B cell (primary cell): ENCODE measurements around the gene MAP4K2. TPM values are rescaled to one million over a fixed set of nuclear protein-coding genes. Genes with fewer than 3 reads are reported as not detected.

ENCODE experiments used
- ATAC-seq: fragments of 200-7000 bp; cut with Tn5 transposase; one replicate; pipeline ENCODE4 v1.10.0; 2021; ENCODE audit warnings: low read depth, mild to moderate bottlenecking, moderate number of reproducible peaks, moderate library complexity
- CTCF ChIA-PET: fragments of 350-600 bp; sonication (Branson Sonifier 250); formaldehyde crosslinking; loops from one replicate; lab custom pipeline; 2021; ENCODE audit warnings: antibody characterized with exemption, inconsistent platforms; lab: Charles Lee
- POLR2A ChIA-PET: fragments of 350-600 bp; sonication (Branson Sonifier 250); formaldehyde crosslinking; loops from one replicate; lab custom pipeline; 2021; ENCODE audit warnings: antibody characterized with exemption; lab: Charles Lee
- DNase-seq: peaks from one replicate; pipeline ENCODE4 v3.0.0; 2013
- H2AFZ ChIP-seq: 2 replicates; pipeline ENCODE4 v1.6.1; 2012; ENCODE audit warnings: mild to moderate bottlenecking, low read depth, low read length; ENCODE audit not compliant: insufficient read depth, poor library complexity, severe bottlenecking
- H3K27ac ChIP-seq, 2 donors: 1 replicate in 1 of 2; 2 replicates in 1 of 2; pipeline ENCODE4 v1.5.1; 2012 to 2013; ENCODE audit warnings: low read length in 2 of 2, mild to moderate bottlenecking in 2 of 2, moderate library complexity in 1 of 2
- H3K27me3 ChIP-seq, 4 experiments: fragments of 200-600 bp in 1 of 4; sonication (generic) in 1 of 4; replicated peaks in 1 of 4; 1 replicate in 2 of 4; 2 replicates in 2 of 4; pipeline versions ENCODE4 v1.6.1 to v1.7.0; 2013 to 2016; ENCODE audit warnings: low read length in 3 of 4, mild to moderate bottlenecking in 2 of 4, mixed read lengths in 1 of 4, moderate library complexity in 1 of 4; ENCODE audit not compliant: insufficient read depth in 4 of 4, control insufficient read depth in 3 of 4; ENCODE audit errors: control extremely low read depth in 1 of 4
- H3K36me3 ChIP-seq, 2 experiments: replicated peaks in 1 of 2; 1 replicate in 1 of 2; 2 replicates in 1 of 2; pipeline versions ENCODE4 v1.6.1 to v1.7.1; 2013; ENCODE audit warnings: low read length in 1 of 2; ENCODE audit not compliant: insufficient read depth in 2 of 2, control insufficient read depth in 1 of 2; ENCODE audit errors: control extremely low read depth in 1 of 2, extremely low read depth in 1 of 2
- H3K4me1 ChIP-seq, 2 donors: fragments of 200-600 bp in 1 of 2; sonication (generic) in 1 of 2; 1 replicate in 1 of 2; 2 replicates in 1 of 2; pipeline versions ENCODE4 v1.5.1 to v1.6.1; 2013 to 2017; ENCODE audit warnings: low read length in 2 of 2; ENCODE audit not compliant: control insufficient read depth in 2 of 2, insufficient read depth in 2 of 2
- H3K4me2 ChIP-seq: replicated peaks from 2 replicates; pipeline ENCODE3; 2012; ENCODE audit warnings: mild to moderate bottlenecking, low read depth, low read length; ENCODE audit not compliant: poor library complexity, severe bottlenecking
- H3K4me3 ChIP-seq, 5 experiments: fragments of 200-600 bp in 1 of 5; sonication (generic) in 1 of 5; 1 replicate in 3 of 5; 2 replicates in 2 of 5; pipeline versions ENCODE4 v1.5.1 to v1.7.0; 2011 to 2016; ENCODE audit warnings: low read length in 4 of 5, mild to moderate bottlenecking in 4 of 5, low read depth in 2 of 5, control low read depth in 1 of 5, moderate library complexity in 1 of 5; ENCODE audit not compliant: insufficient read depth in 1 of 5; ENCODE audit errors: control extremely low read depth in 1 of 5, extremely low read depth in 1 of 5
- H3K79me2 ChIP-seq: fragments of 200-600 bp; sonication (generic); one replicate; pipeline ENCODE4 v1.6.0; 2016; ENCODE audit warnings: low read length; ENCODE audit not compliant: control insufficient read depth, insufficient read depth
- H3K9ac ChIP-seq: fragments of 200-600 bp; sonication (generic); 2 replicates; pipeline ENCODE4 v1.6.1; 2017; ENCODE audit warnings: mild to moderate bottlenecking, low read length, moderate library complexity
- H3K9me3 ChIP-seq, 3 donors: one replicate each; pipeline versions ENCODE4 v1.6.1 to v1.7.1; 2013; ENCODE audit warnings: low read length in 2 of 3; ENCODE audit not compliant: control insufficient read depth in 2 of 3, insufficient read depth in 1 of 3; ENCODE audit errors: control extremely low read depth in 1 of 3
- H4K20me1 ChIP-seq: 2 replicates; pipeline ENCODE4 v1.6.0; 2012; ENCODE audit warnings: mild to moderate bottlenecking, low read length; ENCODE audit not compliant: insufficient read depth, control insufficient read depth, poor library complexity, severe bottlenecking
- H3K27ac Mint-ChIP-seq: one replicate; pipeline ENCODE4 v1.8.0; 2021; ENCODE audit warnings: mixed read lengths
- H3K27me3 Mint-ChIP-seq: one replicate; pipeline ENCODE4 v1.8.0; 2021; ENCODE audit warnings: mixed read lengths
- H3K4me1 Mint-ChIP-seq: one replicate; pipeline ENCODE4 v1.8.0; 2021; ENCODE audit warnings: mixed read lengths
- H3K4me3 Mint-ChIP-seq: one replicate; pipeline ENCODE4 v1.8.0; 2021; ENCODE audit warnings: mixed read lengths
- H3K9me3 Mint-ChIP-seq: one replicate; pipeline ENCODE4 v1.8.0; 2022; ENCODE audit warnings: mixed read lengths; ENCODE audit not compliant: insufficient read depth
- EZH2 ChIP-seq: IDR thresholded peaks from 2 replicates; pipeline ENCODE4 v1.6.1; 2012; ENCODE audit warnings: borderline replicate concordance, low read depth, mild to moderate bottlenecking, moderate library complexity, low read length; ENCODE audit not compliant: insufficient read depth, poor library complexity, severe bottlenecking
- WGBS: methylation state at CpG from one replicate; pipeline ENCODE4 v1.1.5; 2013; ENCODE audit warnings: missing lambda C conversion rate; ENCODE audit not compliant: insufficient coverage; 5-methylcytosine and 5-hydroxymethylcytosine counted together
- intact Hi-C: fragments of 100-400 bp; cut with micrococcal nuclease; formaldehyde crosslinking; loops from one replicate; pipeline ENCODE4 v1.10.0; 2022
- polyA plus RNA-seq: library from polyadenylated mRNA; depleted of rRNA; stranded (reverse); fragments of >200 nt; gene quantifications from 2 replicates; pipeline ENCODE4 v1.2.3, GENCODE V29; 2012
- total RNA-seq, 2 donors: library from RNA; stranded (reverse); fragments of 120-200 nt in 1 of 2; gene quantifications; 1 replicate in 1 of 2; 2 replicates in 1 of 2; pipeline versions ENCODE4 v1.2.3 to v1.2.4, GENCODE V29; 2013 to 2022
- TF ChIP-seq, protein P1 (sequence below): fragments of 200-600 bp; IDR thresholded peaks from one replicate; pipeline ENCODE4 v1.8.0; 2022; ENCODE audit warnings: antibody characterized with exemption, mild to moderate bottlenecking

Gene MAP4K2
- total and polyA plus RNA-seq, 2 donors (not counting 1 experiment from before 2014, with no cell fraction given), result 118 to 163 TPM

GRCh38 chr11:64754124-64754918 is 48.7 kb downstream of the MAP4K2 start:
- CTCF ChIA-PET, result interaction anchor here (13.7 kb wide), 1 partner anchor 13 kb away, joined by 280 read pairs; no protein-coding TSS in a partner anchor
- Mint-ChIP-seq H3K4me3 (no peak overlapping the region), H3K27ac (no peak overlapping the region)

More at GRCh38 chr11:64754124-64754918, 48.7 kb downstream of the MAP4K2 start:
- Histone ChIP-seq H3K27ac (no peak overlapping the region), H3K9me3 (no peaks in the 10 kb centered on the region), H2AFZ (no peak overlapping the region), H3K36me3 (peaks cover 0 to 23% of the 10 kb centered on the region in 2 experiments), H3K27me3 (no peaks in the 10 kb centered on the region), H3K4me2 (no peak overlapping the region), H3K4me1 (peaks cover 7 to 23% of the 10 kb centered on the region in 2 donors), H3K79me2 (peaks cover 70% of the 10 kb centered on the region), H3K4me3 (no peak overlapping the region), H3K9ac (no peak overlapping the region), H4K20me1 (no peaks in the 10 kb centered on the region)
- Mint-ChIP-seq H3K27me3 (no peaks in the 10 kb centered on the region), H3K9me3 (no peaks in the 10 kb centered on the region), H3K4me1 (peaks cover 31% of the 10 kb centered on the region)
- POLR2A ChIA-PET, result interaction anchor here (2.0 kb wide), 1 partner anchor 8 kb away, joined by 11 read pairs; no protein-coding TSS in a partner anchor
- TF ChIP-seq, protein P1, sequence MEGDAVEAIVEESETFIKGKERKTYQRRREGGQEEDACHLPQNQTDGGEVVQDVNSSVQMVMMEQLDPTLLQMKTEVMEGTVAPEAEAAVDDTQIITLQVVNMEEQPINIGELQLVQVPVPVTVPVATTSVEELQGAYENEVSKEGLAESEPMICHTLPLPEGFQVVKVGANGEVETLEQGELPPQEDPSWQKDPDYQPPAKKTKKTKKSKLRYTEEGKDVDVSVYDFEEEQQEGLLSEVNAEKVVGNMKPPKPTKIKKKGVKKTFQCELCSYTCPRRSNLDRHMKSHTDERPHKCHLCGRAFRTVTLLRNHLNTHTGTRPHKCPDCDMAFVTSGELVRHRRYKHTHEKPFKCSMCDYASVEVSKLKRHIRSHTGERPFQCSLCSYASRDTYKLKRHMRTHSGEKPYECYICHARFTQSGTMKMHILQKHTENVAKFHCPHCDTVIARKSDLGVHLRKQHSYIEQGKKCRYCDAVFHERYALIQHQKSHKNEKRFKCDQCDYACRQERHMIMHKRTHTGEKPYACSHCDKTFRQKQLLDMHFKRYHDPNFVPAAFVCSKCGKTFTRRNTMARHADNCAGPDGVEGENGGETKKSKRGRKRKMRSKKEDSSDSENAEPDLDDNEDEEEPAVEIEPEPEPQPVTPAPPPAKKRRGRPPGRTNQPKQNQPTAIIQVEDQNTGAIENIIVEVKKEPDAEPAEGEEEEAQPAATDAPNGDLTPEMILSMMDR, result no peak
- TF ChIP-seq EZH2, result no peak
- intact Hi-C loops, result no loop called here
- DNase-seq (no peak), ATAC-seq (no peak)
- 97% methylated on average over 21 of the region's 26 CpGs for WGBS
